Osteocyte (in vitro differentiated cells): ENCODE results near the gene PIAS3. TPM values are rescaled to one million over a fixed set of nuclear protein-coding genes. Genes with fewer than 3 reads are reported as not detected.
"Not testable (repeated sequence)": the region's sequence is repeated elsewhere in the genome, so short reads cannot be mapped to it uniquely, and the experiment has no call there.

ENCODE experiments used
- DNase-seq: peaks from one replicate; pipeline ENCODE4 v3.0.0; 2021; ENCODE audit warnings: mixed read lengths; ENCODE audit not compliant: unreplicated experiment; ENCODE audit errors: extremely low spot score
- H3K27ac Mint-ChIP-seq: one replicate; pipeline ENCODE4 v1.8.0; 2021; ENCODE audit warnings: mild to moderate bottlenecking, mixed read lengths; ENCODE audit not compliant: unreplicated experiment
- H3K27me3 Mint-ChIP-seq: one replicate; pipeline ENCODE4 v1.8.0; 2021; ENCODE audit warnings: mixed read lengths; ENCODE audit not compliant: unreplicated experiment
- H3K36me3 Mint-ChIP-seq: one replicate; pipeline ENCODE4 v1.8.0; 2021; ENCODE audit warnings: mixed read lengths; ENCODE audit not compliant: unreplicated experiment
- H3K4me1 Mint-ChIP-seq: one replicate; pipeline ENCODE4 v1.8.0; 2021; ENCODE audit warnings: mixed read lengths; ENCODE audit not compliant: unreplicated experiment
- H3K4me3 Mint-ChIP-seq: one replicate; pipeline ENCODE4 v1.8.0; 2021; ENCODE audit warnings: mild to moderate bottlenecking, moderate library complexity, mixed read lengths; ENCODE audit not compliant: unreplicated experiment
- H3K9me3 Mint-ChIP-seq: one replicate; pipeline ENCODE4 v1.8.0; 2021; ENCODE audit warnings: mixed read lengths; ENCODE audit not compliant: unreplicated experiment
- total RNA-seq: library from RNA; stranded (reverse); gene quantifications from 2 replicates; pipeline ENCODE4 v1.2.1, GENCODE V29; 2021
- TF ChIP-seq, protein P1 (sequence below): fragments of 200-600 bp; sonication (generic); IDR thresholded peaks from 2 replicates; pipeline ENCODE4 v1.5.0; 2021; ENCODE audit warnings: antibody characterized with exemption, mild to moderate bottlenecking, moderate library complexity

PIAS3 gene
- total RNA-seq, 1 donor from 2014 or later, result 48.7 TPM

DNA sequence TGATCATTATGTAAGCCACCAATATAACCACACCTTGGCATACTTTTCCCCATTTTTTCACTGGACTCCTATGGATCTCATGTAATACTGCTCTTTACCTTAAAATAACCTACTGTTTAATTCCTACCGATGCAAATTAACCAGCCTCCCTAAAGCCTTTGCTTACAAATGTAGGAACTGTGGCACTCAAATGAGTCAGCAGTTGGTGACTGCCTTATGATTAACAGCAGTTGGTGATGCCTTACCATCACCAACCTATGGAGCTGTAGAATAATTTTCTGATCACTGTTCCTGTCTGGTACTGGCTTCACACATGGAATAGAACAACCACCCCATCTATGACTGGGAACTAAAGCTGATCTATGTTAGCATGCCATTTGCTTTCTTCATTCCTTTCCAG, 21.2 kb downstream of the PIAS3 start:
- TF ChIP-seq, protein P1, sequence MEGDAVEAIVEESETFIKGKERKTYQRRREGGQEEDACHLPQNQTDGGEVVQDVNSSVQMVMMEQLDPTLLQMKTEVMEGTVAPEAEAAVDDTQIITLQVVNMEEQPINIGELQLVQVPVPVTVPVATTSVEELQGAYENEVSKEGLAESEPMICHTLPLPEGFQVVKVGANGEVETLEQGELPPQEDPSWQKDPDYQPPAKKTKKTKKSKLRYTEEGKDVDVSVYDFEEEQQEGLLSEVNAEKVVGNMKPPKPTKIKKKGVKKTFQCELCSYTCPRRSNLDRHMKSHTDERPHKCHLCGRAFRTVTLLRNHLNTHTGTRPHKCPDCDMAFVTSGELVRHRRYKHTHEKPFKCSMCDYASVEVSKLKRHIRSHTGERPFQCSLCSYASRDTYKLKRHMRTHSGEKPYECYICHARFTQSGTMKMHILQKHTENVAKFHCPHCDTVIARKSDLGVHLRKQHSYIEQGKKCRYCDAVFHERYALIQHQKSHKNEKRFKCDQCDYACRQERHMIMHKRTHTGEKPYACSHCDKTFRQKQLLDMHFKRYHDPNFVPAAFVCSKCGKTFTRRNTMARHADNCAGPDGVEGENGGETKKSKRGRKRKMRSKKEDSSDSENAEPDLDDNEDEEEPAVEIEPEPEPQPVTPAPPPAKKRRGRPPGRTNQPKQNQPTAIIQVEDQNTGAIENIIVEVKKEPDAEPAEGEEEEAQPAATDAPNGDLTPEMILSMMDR, result no peak
- Mint-ChIP-seq H3K27ac (no peak overlapping the region), H3K36me3 (peaks cover 41% of the 10 kb centered on the region), H3K4me1 (no peaks in the 10 kb centered on the region), H3K27me3 (no peaks in the 10 kb centered on the region), H3K9me3 (no peaks in the 10 kb centered on the region), H3K4me3 (no peak overlapping the region)
- DNase-seq, result no peak

DNA sequence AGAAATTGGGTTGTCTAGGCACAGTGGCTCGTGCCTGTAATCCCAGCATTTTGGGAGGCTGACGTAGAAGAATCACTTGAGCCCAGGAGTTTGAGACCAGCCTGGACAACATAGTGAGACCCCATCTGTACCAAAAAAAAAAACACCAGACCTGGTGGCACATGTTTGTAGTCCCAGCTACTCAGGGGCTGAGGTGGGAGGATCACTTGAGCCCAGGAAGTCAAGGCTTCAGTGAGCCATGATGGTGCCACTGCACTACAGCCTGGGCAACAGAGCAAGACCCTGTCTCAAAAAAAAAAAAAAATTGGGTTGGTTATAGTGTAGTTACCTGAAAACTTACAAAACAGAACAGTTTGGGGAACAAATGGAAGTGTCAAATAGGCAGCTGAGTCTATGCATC, 28.1 kb downstream of the PIAS3 start:
- not testable (repeated sequence) for H3K9me3 Mint-ChIP-seq, H3K4me1 Mint-ChIP-seq, H3K27ac Mint-ChIP-seq, H3K4me3 Mint-ChIP-seq, H3K27me3 Mint-ChIP-seq, DNase-seq
- peaks cover 56% of the 10 kb centered on the region for H3K36me3 Mint-ChIP-seq

GRCh38 chr1:145828367-145829026, 30.4 kb downstream of the PIAS3 start:
- Mint-ChIP-seq H3K4me3 (no peak overlapping the region), H3K4me1 (peaks cover 18% of the 10 kb centered on the region), H3K36me3 (peaks cover 51% of the 10 kb centered on the region), H3K27ac (no peak overlapping the region), H3K9me3 (no peaks in the 10 kb centered on the region), H3K27me3 (no peaks in the 10 kb centered on the region)
- no peak for DNase-seq
- TF ChIP-seq, protein P1, result no peak

DNA sequence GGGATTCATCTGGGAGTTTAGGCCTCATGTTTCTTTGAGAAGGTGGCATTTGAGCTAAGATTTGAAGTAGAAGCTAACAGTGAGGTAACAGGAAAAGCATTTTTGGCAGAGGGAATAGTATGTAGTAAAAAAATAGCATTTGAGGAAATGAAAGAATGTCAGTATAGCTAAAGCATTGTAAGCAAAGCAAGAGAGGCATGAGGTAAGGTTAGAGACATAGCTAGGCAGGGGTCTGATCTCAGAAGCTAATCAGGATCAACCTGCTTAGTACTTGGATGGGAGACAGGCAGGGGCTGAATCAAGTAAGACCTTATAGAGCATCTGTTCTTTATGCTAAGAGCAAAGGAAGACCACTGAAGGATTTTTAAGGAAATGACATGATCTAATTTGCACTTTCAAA, 30.9 kb downstream of the PIAS3 start:
- no peaks in the 10 kb centered on the region for H3K9me3 Mint-ChIP-seq
- DNase-seq, result no peak
- no peak overlapping the region for H3K4me3 Mint-ChIP-seq
- H3K36me3 Mint-ChIP-seq, result peaks cover 51% of the 10 kb centered on the region
- no peak overlapping the region for H3K27ac Mint-ChIP-seq
- TF ChIP-seq, protein P1, result no peak
- no peaks in the 10 kb centered on the region for H3K27me3 Mint-ChIP-seq
- H3K4me1 Mint-ChIP-seq, result peaks cover 18% of the 10 kb centered on the region

GRCh38 chr1:145826030-145826429, 32.9 kb downstream of the PIAS3 start:
- H3K36me3 Mint-ChIP-seq, result peaks cover 39% of the 10 kb centered on the region
- peaks cover 21% of the 10 kb centered on the region for H3K4me1 Mint-ChIP-seq
- H3K27me3 Mint-ChIP-seq, result no peaks in the 10 kb centered on the region
- H3K27ac Mint-ChIP-seq, result peak overlapping the region; percentile 19
- no peak for DNase-seq
- no peaks in the 10 kb centered on the region for H3K9me3 Mint-ChIP-seq
- H3K4me3 Mint-ChIP-seq, result peak overlapping the region; percentile 47
- TF ChIP-seq, protein P1, result no peak

DNA sequence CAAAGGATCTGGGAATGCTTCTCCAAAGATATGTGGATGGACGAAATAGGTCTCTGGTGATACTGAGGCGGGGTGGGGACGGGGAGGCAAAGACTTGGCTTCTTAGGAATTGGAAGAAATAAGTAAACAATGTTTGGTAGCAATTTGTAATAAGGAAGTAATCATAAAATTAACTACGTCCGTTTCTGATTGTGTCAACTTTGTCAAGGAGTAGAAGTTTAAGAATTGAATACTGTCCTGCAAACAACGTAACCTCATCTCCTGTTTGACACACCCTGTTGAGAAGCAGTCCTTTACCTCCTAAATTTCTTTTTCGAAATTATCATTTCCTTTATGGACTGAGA, 34.4 kb downstream of the PIAS3 start:
- Mint-ChIP-seq H3K27ac (peak overlapping the region; percentile 99), H3K4me1 (peaks cover 21% of the 10 kb centered on the region), H3K27me3 (no peaks in the 10 kb centered on the region), H3K4me3 (peak overlapping the region; percentile 96), H3K36me3 (peaks cover 32% of the 10 kb centered on the region), H3K9me3 (no peaks in the 10 kb centered on the region)
- no peak for DNase-seq
- TF ChIP-seq, protein P1, result no peak
